GM19455 (cell line): ENCODE data around the gene NOXA1.
"Not testable (repeated sequence)": the region's sequence is repeated elsewhere in the genome, so short reads cannot be mapped to it uniquely, and the experiment has no call there.

Source experiments
- ATAC-seq: cut with Tn5 transposase; IDR thresholded peaks from one replicate; pipeline ENCODE4 v1.9.1; 2021; ENCODE audit not compliant: unreplicated experiment

Gene NOXA1

DNA sequence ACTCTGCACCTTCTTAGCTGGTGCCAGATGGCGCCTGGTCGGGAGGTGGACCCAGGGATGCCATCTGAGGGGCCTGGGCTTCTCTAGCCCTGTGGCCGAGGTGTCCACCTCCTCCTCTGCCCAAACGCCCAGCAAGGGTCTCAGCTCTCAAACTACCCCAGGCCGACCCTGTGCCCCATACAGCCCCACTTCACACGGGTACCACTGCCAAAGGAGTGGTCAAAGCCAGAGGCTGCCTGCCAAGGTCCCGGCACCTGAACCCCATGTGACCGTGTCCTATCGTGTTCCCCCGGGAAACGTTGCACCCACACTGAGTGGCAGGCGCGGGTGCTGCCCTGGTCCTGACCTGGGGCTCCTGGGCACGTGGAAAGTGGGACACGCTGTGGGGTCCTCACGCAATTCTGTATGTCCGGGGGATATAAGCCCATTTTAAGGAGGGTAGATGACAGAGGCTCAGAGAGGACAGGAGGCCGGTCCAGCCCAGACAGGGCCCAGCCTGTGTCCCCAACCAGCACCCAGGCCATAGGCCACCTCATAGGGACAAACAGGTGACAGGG is 16.0 kb downstream of the NOXA1 start:
- no peak for ATAC-seq

DNA sequence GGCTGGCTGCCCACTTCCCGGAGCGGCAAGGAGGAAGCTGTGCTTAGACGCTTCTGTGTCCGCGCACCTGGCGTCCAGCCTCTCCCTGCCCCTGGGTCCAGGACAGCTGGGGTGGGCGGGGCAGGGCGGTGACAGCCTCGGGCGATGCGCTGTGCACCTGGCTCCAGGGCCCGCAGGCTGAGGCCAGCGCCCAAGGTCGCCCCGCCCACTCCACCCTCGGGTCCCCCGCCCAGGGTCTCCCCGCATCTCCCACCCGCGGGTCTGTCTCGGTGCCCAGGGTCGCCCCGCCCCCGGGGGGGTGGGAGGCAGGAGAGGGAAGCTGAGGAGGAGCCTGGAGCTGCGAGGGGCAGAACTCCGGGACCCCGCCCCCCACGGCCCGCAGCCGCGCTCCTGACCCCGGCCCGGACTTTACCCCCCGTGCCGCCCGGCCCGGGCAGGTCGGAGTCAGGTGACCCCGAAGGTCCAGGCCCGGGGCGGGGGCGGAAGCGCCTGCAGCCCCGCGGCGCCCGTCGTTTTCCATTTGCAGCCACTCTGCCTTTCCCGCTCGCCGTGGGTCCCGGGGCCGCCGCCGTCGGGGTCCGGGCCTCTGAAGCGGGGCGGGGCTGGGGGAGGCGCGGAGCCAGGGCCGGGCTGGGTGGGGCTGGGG is 18.2 kb downstream of the NOXA1 start, which contains the start of gene ENTPD8:
Gene ENTPD8 (minus strand): TSS at position 69 of the 646 bp plus-strand sequence. CDS start 3,072 bp downstream, outside the sequence.
- ATAC-seq, result no peak

- ATAC-seq, result no peak
Observed at GRCh38 chr9:137441935-137442321, 18.7 kb downstream of the NOXA1 start.

GRCh38 chr9:137444106-137444790 is 21.1 kb downstream of the NOXA1 start:
- ATAC-seq, result no peak

GRCh38 chr9:137445275-137445807 is 22.1 kb downstream of the NOXA1 start:
- ATAC-seq, result no peak

DNA sequence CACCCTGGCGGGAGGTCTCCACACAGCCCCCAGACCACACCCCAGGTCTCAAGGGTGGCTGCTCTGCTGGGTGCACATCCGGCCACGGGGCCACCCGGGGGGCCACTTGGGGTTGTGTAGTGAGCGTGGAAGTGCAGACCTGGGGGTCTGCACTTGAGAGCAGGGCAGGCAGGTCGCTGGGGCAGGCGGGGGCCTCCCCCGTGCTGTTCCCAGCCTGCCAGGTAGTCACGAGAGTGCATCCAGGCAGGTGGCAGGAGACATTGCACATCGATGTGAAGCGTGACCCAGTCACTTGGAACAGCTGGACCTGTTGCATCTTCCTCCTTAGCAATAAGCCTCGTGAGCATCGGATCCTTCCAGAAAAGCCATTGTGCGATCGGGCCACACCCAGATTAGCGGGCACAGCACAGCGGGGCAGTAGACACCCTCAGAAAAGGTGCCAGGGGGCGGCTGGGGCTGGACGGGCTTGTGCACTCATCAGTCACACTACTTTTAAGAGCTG is 22.8 kb downstream of the NOXA1 start:
- no peak for ATAC-seq

DNA sequence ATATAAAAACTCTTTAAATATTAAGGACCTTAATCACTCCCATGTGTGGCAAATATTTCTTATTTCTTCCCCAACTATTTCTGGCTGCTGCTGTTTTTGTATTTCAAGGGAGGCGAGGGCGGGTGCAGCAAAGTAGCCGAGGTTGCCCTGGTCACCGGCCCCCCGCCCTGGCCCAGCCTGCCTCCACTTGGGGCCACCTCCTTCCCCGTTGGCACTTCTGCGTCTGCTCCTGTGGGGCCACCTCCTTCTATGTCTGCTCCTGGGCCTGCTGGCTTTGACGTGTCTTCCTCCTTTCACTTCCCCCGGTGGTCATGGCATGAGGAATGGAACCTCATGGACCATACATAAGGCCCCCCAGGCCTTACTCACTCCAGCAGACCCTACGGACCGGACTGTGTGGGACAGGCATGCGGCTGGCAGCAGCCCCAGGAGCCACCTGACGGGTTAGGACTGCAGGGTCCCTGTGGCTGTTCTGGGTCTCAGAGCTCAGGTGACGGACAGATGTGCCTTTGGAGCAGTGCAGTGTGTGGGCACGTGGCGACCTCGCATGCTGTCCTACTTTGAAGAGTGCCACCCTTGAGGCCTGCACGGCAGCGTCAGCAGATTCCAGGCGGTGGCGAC is 23.8 kb downstream of the NOXA1 start:
- ATAC-seq, result no peak

- ATAC-seq, result no peak
Observed at GRCh38 chr9:137447722-137448601, 24.8 kb downstream of the NOXA1 start.

- no peak for ATAC-seq
Observed at GRCh38 chr9:137448602-137448962, 25.4 kb downstream of the NOXA1 start.

GRCh38 chr9:137449081-137449844 is 26.1 kb downstream of the NOXA1 start:
- ATAC-seq, result no peak

DNA sequence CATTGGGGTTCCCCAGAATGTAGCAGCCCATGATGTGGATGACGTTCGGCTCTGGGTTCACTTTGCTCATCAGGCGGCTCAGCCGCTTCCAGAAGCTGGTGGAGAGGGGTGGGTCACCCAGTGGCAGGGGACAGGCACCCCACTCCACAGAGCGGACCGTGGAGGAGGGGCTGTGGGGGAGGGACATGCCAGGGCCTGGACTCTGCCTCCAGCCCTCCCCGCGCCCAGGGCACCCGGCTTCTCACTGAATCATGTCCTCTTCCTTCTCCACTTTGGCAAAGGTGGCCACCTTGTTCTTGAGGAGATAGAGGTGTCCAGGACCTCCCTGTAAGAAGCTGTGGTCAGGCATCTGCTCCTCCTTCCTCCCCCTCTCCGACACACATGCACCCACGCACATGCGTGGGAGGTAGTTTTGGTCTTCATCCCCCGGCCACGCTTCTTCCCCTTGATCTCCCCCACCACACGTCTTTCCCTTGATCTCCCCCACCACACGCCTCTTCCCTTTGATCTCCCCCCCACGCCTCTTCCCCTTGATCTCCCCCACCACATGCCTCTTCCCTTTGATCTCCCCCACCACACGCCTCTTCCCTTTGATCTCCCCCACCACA is 26.8 kb downstream of the NOXA1 start:
- no peak for ATAC-seq

GRCh38 chr9:137450539-137451222 is 27.5 kb downstream of the NOXA1 start:
- not testable (repeated sequence) for ATAC-seq

GRCh38 chr9:137451264-137452005 is 28.2 kb downstream of the NOXA1 start:
- not testable (repeated sequence) for ATAC-seq

- ATAC-seq, result no peak
Observed at GRCh38 chr9:137452006-137452760, 29.0 kb downstream of the NOXA1 start.

GRCh38 chr9:137452761-137453642 is 29.8 kb downstream of the NOXA1 start:
- no peak for ATAC-seq

- ATAC-seq, result no peak
Observed at GRCh38 chr9:137453643-137454081, 30.5 kb downstream of the NOXA1 start.
